GM19372 (cell line): ENCODE results near the gene SERPINA1.

Experiments
- ATAC-seq: cut with Tn5 transposase; IDR thresholded peaks from one replicate; pipeline ENCODE4 v1.9.1; 2021; ENCODE audit warnings: mild to moderate bottlenecking, low read depth, moderate library complexity; ENCODE audit not compliant: unreplicated experiment

SERPINA1 gene

GRCh38 chr14:94385553-94386057 lies 2.8 kb downstream of the SERPINA1 start:
- ATAC-seq = no peak

- no peak for ATAC-seq
These were observed 4.1 kb downstream of the SERPINA1 start for GRCh38 chr14:94384342-94384741.

GRCh38 chr14:94383777-94384176 lies 4.6 kb downstream of the SERPINA1 start:
- no peak for ATAC-seq

- no peak for ATAC-seq
These were observed 5.4 kb downstream of the SERPINA1 start for GRCh38 chr14:94382716-94383596.

- no peak for ATAC-seq
These were observed 6.2 kb downstream of the SERPINA1 start for GRCh38 chr14:94382099-94382715.

- ATAC-seq = no peak
These were observed 7.0 kb downstream of the SERPINA1 start for GRCh38 chr14:94381149-94382030.

- no peak for ATAC-seq
These were observed 7.9 kb downstream of the SERPINA1 start for GRCh38 chr14:94380225-94381148.

GRCh38 chr14:94379291-94380224 lies 8.8 kb downstream of the SERPINA1 start:
- no peak for ATAC-seq

- ATAC-seq = no peak
These were observed 9.7 kb downstream of the SERPINA1 start for GRCh38 chr14:94378527-94379290.

GRCh38 chr14:94377866-94378470 lies 10.4 kb downstream of the SERPINA1 start:
- ATAC-seq = no peak

GRCh38 chr14:94376976-94377865 lies 11.2 kb downstream of the SERPINA1 start:
- ATAC-seq = no peak

GRCh38 chr14:94376108-94376975 lies 12.1 kb downstream of the SERPINA1 start:
- no peak for ATAC-seq

GRCh38 chr14:94375552-94376107 lies 12.8 kb downstream of the SERPINA1 start:
- ATAC-seq = no peak

- ATAC-seq = no peak
These were observed 13.6 kb downstream of the SERPINA1 start for GRCh38 chr14:94374749-94375260.

GRCh38 chr14:94374116-94374515 lies 14.3 kb downstream of the SERPINA1 start:
- no peak for ATAC-seq
